ENCODE results near the gene ME2. TPM values are rescaled to one million over a fixed set of nuclear protein-coding genes. Genes with fewer than 3 reads are reported as not detected.

ME2 gene
- total RNA-seq (10 to 100 TPM; 53.0 to 91.3 (median 84.0) TPM), polyA plus RNA-seq (10 to 100 TPM; 24.5 to 40.6 TPM)
- long read RNA-seq, donor 1, full-length matches to known transcripts = 35 of 44 reads
- long read RNA-seq, donor 1, partial matches to known transcripts = 7 of 44 reads
- long read RNA-seq, donor 1, other reads (novel, unspliced or antisense) = 2 of 44 reads
- long read RNA-seq, donor 2, full-length matches to known transcripts = 54 of 65 reads
- long read RNA-seq, donor 2, partial matches to known transcripts = 9 of 65 reads
- long read RNA-seq, donor 2, other reads (novel, unspliced or antisense) = 2 of 65 reads
- long read RNA-seq, donor 3, full-length matches to known transcripts = 42 of 50 reads
- long read RNA-seq, donor 3, partial matches to known transcripts = 4 of 50 reads
- long read RNA-seq, donor 3, other reads (novel, unspliced or antisense) = 4 of 50 reads

- Histone ChIP-seq H3K27me3 (no peaks in the 10 kb centered on the region), H3K36me3 (no peaks in the 10 kb centered on the region), H3K4me1 (peaks cover 0 to 40% (median 12%) of the 10 kb centered on the region in 12 donors), H3K9me3 (no peaks in the 10 kb centered on the region), H3K27ac (peak within 1 kb of the TSS; percentile 85 to 98 (median 94)), H3K4me3 (peak within 1 kb of the TSS; percentile 51 to 98 (median 79))
- peak; percentile 88 to 97 for TF ChIP-seq POLR2A (IDR thresholded peaks at IDR 0.05)
- TF ChIP-seq, protein P1, sequence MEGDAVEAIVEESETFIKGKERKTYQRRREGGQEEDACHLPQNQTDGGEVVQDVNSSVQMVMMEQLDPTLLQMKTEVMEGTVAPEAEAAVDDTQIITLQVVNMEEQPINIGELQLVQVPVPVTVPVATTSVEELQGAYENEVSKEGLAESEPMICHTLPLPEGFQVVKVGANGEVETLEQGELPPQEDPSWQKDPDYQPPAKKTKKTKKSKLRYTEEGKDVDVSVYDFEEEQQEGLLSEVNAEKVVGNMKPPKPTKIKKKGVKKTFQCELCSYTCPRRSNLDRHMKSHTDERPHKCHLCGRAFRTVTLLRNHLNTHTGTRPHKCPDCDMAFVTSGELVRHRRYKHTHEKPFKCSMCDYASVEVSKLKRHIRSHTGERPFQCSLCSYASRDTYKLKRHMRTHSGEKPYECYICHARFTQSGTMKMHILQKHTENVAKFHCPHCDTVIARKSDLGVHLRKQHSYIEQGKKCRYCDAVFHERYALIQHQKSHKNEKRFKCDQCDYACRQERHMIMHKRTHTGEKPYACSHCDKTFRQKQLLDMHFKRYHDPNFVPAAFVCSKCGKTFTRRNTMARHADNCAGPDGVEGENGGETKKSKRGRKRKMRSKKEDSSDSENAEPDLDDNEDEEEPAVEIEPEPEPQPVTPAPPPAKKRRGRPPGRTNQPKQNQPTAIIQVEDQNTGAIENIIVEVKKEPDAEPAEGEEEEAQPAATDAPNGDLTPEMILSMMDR (IDR thresholded peaks at IDR 0.05) = no peak
- ATAC-seq (peak; percentile 99), DNase-seq (peak; percentile 93 to 97 (median 94))
- WGBS, 4 donors = 0 to 3% (median 1%) methylated on average over 39 to 78 of the region's 78 CpGs
- intact Hi-C loops (cut with DNase I) = loop anchor here in 6 of 10 donors (1.0 to 10.0 kb wide), 12 partner anchors 58 to 591 kb away; partner anchors contain the start of genes ELAC1 (in 4 of the 6), SMAD4 (in 4 of the 6), MRO (in 2 of the 6) and CXXC1 (in 1 of the 6)
These were observed at the start of gene ME2 for GRCh38 chr18:50878345-50879301. Gene ME2, plus strand, starts transcription at chr18:50879118. Its CDS starts 16,703 bp downstream, at chr18:50895821.

GRCh38 chr18:50829644-50830043, 49.3 kb upstream of the ME2 start:
- no peaks in the 10 kb centered on the region for H3K36me3 ChIP-seq
- no peaks in the 10 kb centered on the region for H3K4me1 ChIP-seq
- DNase-seq (no peak), ATAC-seq (no peak)
- TF ChIP-seq, protein P1 (IDR thresholded peaks at IDR 0.05) = no peak
- no peak for TF ChIP-seq POLR2A (IDR thresholded peaks at IDR 0.05)
- H3K4me3 ChIP-seq = no peak overlapping the region
- peak overlapping the region in 1 of 12 donors; percentile 84 for H3K27ac ChIP-seq
- WGBS, 4 donors = 82 to 88% (median 84%) methylated on average over 5 of the region's 5 CpGs
- intact Hi-C loops (cut with DNase I) = loop anchor here in 2 of 10 donors (10.0 kb wide), 2 partner anchors 215 to 225 kb away; no protein-coding TSS in a partner anchor
- no peaks in the 10 kb centered on the region for H3K9me3 ChIP-seq
- no peaks in the 10 kb centered on the region for H3K27me3 ChIP-seq

GRCh38 chr18:50830544-50830943, 48.4 kb upstream of the ME2 start:
- Histone ChIP-seq H3K36me3 (no peaks in the 10 kb centered on the region), H3K4me3 (no peak overlapping the region), H3K27me3 (no peaks in the 10 kb centered on the region), H3K9me3 (no peaks in the 10 kb centered on the region), H3K4me1 (peaks cover 0 to 4% (median 0%) of the 10 kb centered on the region in 12 donors), H3K27ac (peak overlapping the region in 2 of 12 donors; percentile 19 to 84)
- WGBS, 4 donors = 87 to 93% (median 89%) methylated on average over 5 of the region's 5 CpGs
- peak; percentile 31 to 79 (median 66) for ATAC-seq
- peak in 1 of 5 donors; percentile 20 for DNase-seq
- TF ChIP-seq, protein P1 (IDR thresholded peaks at IDR 0.05) = no peak
- TF ChIP-seq POLR2A (IDR thresholded peaks at IDR 0.05) = no peak
- intact Hi-C loops (cut with DNase I) = no loop called here
